Small intestine (tissue), 4 donors: ENCODE measurements around the gene ACACB. TPM values are rescaled to one million over a fixed set of nuclear protein-coding genes. Genes with fewer than 3 reads are reported as not detected.

Experiments used
- polyA plus RNA-seq, 4 donors: library from polyadenylated mRNA; stranded (reverse) in 3 of 4; unstranded in 1 of 4; fragments of 200-250 nt in 3 of 4; fragments of 120-200 nt in 1 of 4; gene quantifications; one replicate each; pipeline versions ENCODE4 v1.2.1 to v1.2.3, GENCODE V29; 2013
- donor health status: healthy with polysubstance abuse.
- donor health status: Bipolar disorder and iron deficiency.
- donor health status: healthy.

The ACACB gene
- polyA plus RNA-seq, 4 donors: 7.0 to 40.5 (median 14.1) TPM

Other genes with a start within 250 kb of the ACACB start
- not detected for gene DAO, start 236.5 kb upstream of the ACACB start, polyA plus RNA-seq
- gene SVOP, start 95.5 kb upstream of the ACACB start, polyA plus RNA-seq: under 1 TPM in 2 of 4 donors, not detected in 2; 0.37 to 0.94 TPM
- gene USP30, start 64.0 kb upstream of the ACACB start, polyA plus RNA-seq: 10 to 100 TPM in 1 of 4 donors, 1 to 10 TPM in 3; 4.9 to 25.5 (median 8.8) TPM
- 10 to 100 TPM in 2 of 4 donors, 1 to 10 TPM in 2; 4.2 to 17.8 (median 9.9) TPM for gene ALKBH2, start 23.1 kb upstream of the ACACB start, polyA plus RNA-seq
- 10 to 100 TPM; 11.9 to 44.4 (median 26.7) TPM for gene UNG, start 19.0 kb upstream of the ACACB start, polyA plus RNA-seq
- under 1 TPM in 1 of 4 donors, not detected in 3; 0.03 TPM for gene FOXN4, start 192.7 kb downstream of the ACACB start, polyA plus RNA-seq
- 1 to 10 TPM in 1 of 4 donors, not detected in 3; 1.6 TPM for gene MYO1H, start 231.3 kb downstream of the ACACB start, polyA plus RNA-seq